Measurements from ENCODE around the gene AP4B1.
"Not testable (repeated sequence)": the region's sequence is repeated elsewhere in the genome, so short reads cannot be mapped to it uniquely, and the experiment has no call there.

The AP4B1 gene

GRCh38 chr1:113904674-113905434 lies at the start of gene AP4B1, which contains the start of gene DCLRE1B:
Gene AP4B1 (minus strand): TSS chr1:113904799. CDS start chr1:113904717, 82 bp downstream.
Gene DCLRE1B (plus strand): TSS chr1:113905326. CDS start chr1:113905587, 261 bp downstream.
- DNase-seq = peak; percentile 98

GRCh38 chr1:113951719-113952118 lies 47.1 kb upstream of the AP4B1 start:
- DNase-seq = no peak

GRCh38 chr1:113950908-113951307 lies 46.3 kb upstream of the AP4B1 start:
- DNase-seq = no peak

GRCh38 chr1:113949007-113949406 lies 44.4 kb upstream of the AP4B1 start:
- no peak for DNase-seq

- DNase-seq = not testable (repeated sequence)
Measured at GRCh38 chr1:113948151-113948550, 43.6 kb upstream of the AP4B1 start.

GRCh38 chr1:113947388-113948107 lies 42.9 kb upstream of the AP4B1 start:
- DNase-seq = no peak

- peak; percentile 17 for DNase-seq
Measured at GRCh38 chr1:113946678-113947387, 42.2 kb upstream of the AP4B1 start.

GRCh38 chr1:113946112-113946511 lies 41.5 kb upstream of the AP4B1 start:
- no peak for DNase-seq

- no peak for DNase-seq
Measured at GRCh38 chr1:113945329-113945728, 40.7 kb upstream of the AP4B1 start.

- no peak for DNase-seq
Measured at GRCh38 chr1:113943028-113943811, 38.6 kb upstream of the AP4B1 start.

GRCh38 chr1:113942527-113942926 lies 37.9 kb upstream of the AP4B1 start:
- DNase-seq = no peak

- no peak for DNase-seq
Measured at GRCh38 chr1:113941245-113941559, 36.6 kb upstream of the AP4B1 start.

GRCh38 chr1:113940365-113941244 lies 36.0 kb upstream of the AP4B1 start:
- DNase-seq = no peak

GRCh38 chr1:113938192-113938591 lies 33.6 kb upstream of the AP4B1 start:
- no peak for DNase-seq

GRCh38 chr1:113937146-113937545 lies 32.5 kb upstream of the AP4B1 start:
- DNase-seq = no peak

- DNase-seq = no peak
Measured at GRCh38 chr1:113935970-113936369, 31.4 kb upstream of the AP4B1 start.

GRCh38 chr1:113935176-113935575 lies 30.6 kb upstream of the AP4B1 start:
- DNase-seq = no peak

GRCh38 chr1:113934511-113935055 lies 30.0 kb upstream of the AP4B1 start:
- DNase-seq = no peak

GRCh38 chr1:113934006-113934405 lies 29.4 kb upstream of the AP4B1 start:
- no peak for DNase-seq

- DNase-seq = no peak
Measured at GRCh38 chr1:113931451-113931851, 26.9 kb upstream of the AP4B1 start.

- no peak for DNase-seq
Measured at GRCh38 chr1:113930499-113931161, 26.0 kb upstream of the AP4B1 start.

Data from DMS 273 treated with DMSO at 0.1 percent for 48 hours (cell line).